Heart right ventricle (tissue), 16 donors: ENCODE measurements around the gene ROMO1. TPM values are rescaled to one million over a fixed set of nuclear protein-coding genes. Genes with fewer than 3 reads are reported as not detected.

Source experiments
- ATAC-seq, 8 donors: fragments of 200-7000 bp; cut with Tn5 transposase; one replicate each; pipeline ENCODE4 v1.9.1; 2020; ENCODE audit warnings: mild to moderate bottlenecking in 8 of 8, moderate library complexity in 8 of 8, moderate number of reproducible peaks in 1 of 8
- DNase-seq, 2 donors: peaks; one replicate each; pipeline ENCODE4 v3.0.0-alpha.2; 2020
- H3K27ac ChIP-seq, 10 donors: fragments of 200-600 bp; sonication (generic) in 2 of 10; one replicate each; pipeline versions ENCODE4 v1.5.0 to v1.8.0; 2020 to 2022; ENCODE audit warnings: mild to moderate bottlenecking in 3 of 10
- H3K27me3 ChIP-seq, 7 donors: fragments of 200-600 bp; one replicate each; pipeline ENCODE4 v1.8.0; 2021 to 2022; ENCODE audit warnings: mild to moderate bottlenecking in 2 of 7
- H3K36me3 ChIP-seq, 9 donors: fragments of 200-600 bp; sonication (generic) in 1 of 9; one replicate each; pipeline versions ENCODE4 v1.5.0 to v1.8.0; 2020 to 2022; ENCODE audit warnings: mild to moderate bottlenecking in 2 of 9
- H3K4me1 ChIP-seq, 9 donors: fragments of 200-600 bp; sonication (generic) in 1 of 9; one replicate each; pipeline versions ENCODE4 v1.5.0 to v1.8.0; 2020 to 2022; ENCODE audit warnings: mild to moderate bottlenecking in 4 of 9
- H3K4me3 ChIP-seq, 10 donors: fragments of 200-600 bp; sonication (generic) in 2 of 10; one replicate each; pipeline versions ENCODE4 v1.5.0 to v1.8.0; 2020 to 2022; ENCODE audit warnings: mild to moderate bottlenecking in 7 of 10, moderate library complexity in 2 of 10
- H3K9me3 ChIP-seq, 11 donors: fragments of 200-600 bp in 10 of 11; sonication (generic) in 2 of 11; one replicate each; pipeline versions ENCODE4 v1.5.0 to v1.8.0; 2013 to 2022; ENCODE audit warnings: mild to moderate bottlenecking in 2 of 11, control low read depth in 1 of 11, moderate library complexity in 1 of 11
- CTCF ChIP-seq, 9 donors: fragments of 200-600 bp; sonication (generic) in 2 of 9; IDR thresholded peaks; one replicate each; pipeline versions ENCODE4 v1.5.0 to v1.8.0; 2021 to 2022; ENCODE audit warnings: antibody characterized with exemption in 9 of 9, mild to moderate bottlenecking in 5 of 9, moderate library complexity in 1 of 9
- WGBS, 2 donors: extraction: QIAGEN DNeasy Blood & Tissue Kit; methylation state at CpG; one replicate each; pipeline ENCODE4 v1.1.7; 2013; ENCODE audit warnings: inconsistent platforms in 1 of 2; 5-methylcytosine and 5-hydroxymethylcytosine counted together
- intact Hi-C, 10 donors: fragments of 100-400 bp; cut with DNase I; formaldehyde crosslinking; loops; one replicate each; pipeline versions ENCODE4 v1.11.1 to v1.14.2; 2022
- polyA plus RNA-seq, 2 donors: library from polyadenylated mRNA; stranded (reverse); fragments of 200-250 nt; gene quantifications; one replicate each; pipeline ENCODE4 v1.2.3, GENCODE V29; 2013
- total RNA-seq, 10 donors: library from RNA; stranded (reverse); fragmentation: NEBNext Ultra II Directional in 3 of 10; extraction: Animal tissue kit (Norgen Biotek cat#: 25700) in 3 of 10; gene quantifications; one replicate each; pipeline versions ENCODE4 v1.2.1 to v1.2.4, GENCODE V29; 2021 to 2023
- donor health status: Arrhythmogenic right ventricular cardiomyopathy.
- donor health status: ischemic (EF 13 %, LVEDD 7.1; RV severe dilation, severe dysfunction).
- donor health status: healthy with polysubstance abuse.
- donor health status: DM: no; HTN: yes; CAD: no.
- donor health status: DM: no; HTN: no; CAD: no.
- donor health status: ischemic (EF 25% LVEDD 6.9; RV normal size, moderate dysfunction).
- donor health status: ischemic (EF 25% LVEDD 5.7; RV mildly dilated, moderate dysfunction).
- donor health status: healthy.
- donor health status: DM: yes; HTN: yes; CAD: no.
- donor health status: Ischemic cardiomyopathy.
- donor health status: ischemic (EF 35%, LVEDD 5.7; RV mildly dilated, moderate dysfunction).
- donor health status: nonischemic (EF 11% LVEDD 7.7; RV severe dilation, severe dysfunction).
- donor health status: DM: yes; HTN: yes; CAD: no.
- donor health status: PGD.
- donor health status: ischemic (EF 29% LVEDD 5.4; RV normal size, mild dysfunction).
- donor health status: nonischemic (EF 23%, LVEDD 6.1; RV moderate dilation, normal function).

Gene ROMO1
- total and polyA plus RNA-seq, 12 donors, result 128 to 734 (median 161) TPM

- ATAC-seq (no peak), DNase-seq (no peak)
- Histone ChIP-seq H3K4me1 (peaks cover 3 to 32% (median 26%) of the 10 kb centered on the region in 9 donors), H3K27ac (no peak overlapping the region), H3K4me3 (no peak overlapping the region), H3K36me3 (peaks cover 0 to 36% (median 16%) of the 10 kb centered on the region in 9 donors), H3K9me3 (no peaks in the 10 kb centered on the region), H3K27me3 (no peaks in the 10 kb centered on the region)
- TF ChIP-seq CTCF (IDR thresholded peaks at IDR 0.05), result no peak
- intact Hi-C loops, result loop anchor here in 5 of 10 donors (2.0 to 10.0 kb wide), 4 partner anchors 49 to 201 kb away; partner anchors contain the start of genes ERGIC3 (in 1 of the 5) and SPAG4 (in 1 of the 5)
- 98% methylated on average over 17 of the region's 17 CpGs for WGBS, 2 donors
Measured at GRCh38 chr20:35665949-35666288, 33.3 kb upstream of the ROMO1 start.

- H3K36me3 ChIP-seq, result peaks cover 0 to 69% (median 39%) of the 10 kb centered on the region in 9 donors
- intact Hi-C loops, result loop anchor here in 3 of 10 donors (10.0 kb wide), 3 partner anchors 54 to 204 kb away; partner anchors contain the start of genes ERGIC3 (in 1 of the 3) and SPAG4 (in 1 of the 3)
- H3K4me3 ChIP-seq, result no peak overlapping the region
- H3K27ac ChIP-seq, result no peak overlapping the region
- DNase-seq, result no peak
- H3K27me3 ChIP-seq, result no peaks in the 10 kb centered on the region
- peaks cover 0 to 4% (median 0%) of the 10 kb centered on the region in 9 donors for H3K4me1 ChIP-seq
- ATAC-seq, result no peak
- WGBS, 2 donors, result 97 to 99% methylated on average over 5 of the region's 5 CpGs
- TF ChIP-seq CTCF (IDR thresholded peaks at IDR 0.05), result no peak
- H3K9me3 ChIP-seq, result no peaks in the 10 kb centered on the region
Measured at GRCh38 chr20:35669221-35669620, 30.0 kb upstream of the ROMO1 start.

- Histone ChIP-seq H3K36me3 (peaks cover 0 to 74% (median 44%) of the 10 kb centered on the region in 9 donors), H3K4me3 (no peak overlapping the region), H3K4me1 (peaks cover 0 to 4% (median 0%) of the 10 kb centered on the region in 9 donors), H3K27ac (no peak overlapping the region), H3K27me3 (no peaks in the 10 kb centered on the region), H3K9me3 (no peaks in the 10 kb centered on the region)
- no peak for TF ChIP-seq CTCF (IDR thresholded peaks at IDR 0.05)
- 85 to 91% methylated on average over 1 of the region's 1 CpG for WGBS, 2 donors
- no peak for ATAC-seq
- DNase-seq, result no peak
- intact Hi-C loops, result loop anchor here in 3 of 10 donors (10.0 kb wide), 3 partner anchors 55 to 205 kb away; partner anchors contain the start of genes ERGIC3 (in 1 of the 3) and SPAG4 (in 1 of the 3)
Measured at GRCh38 chr20:35669681-35670080, 29.5 kb upstream of the ROMO1 start.

DNA sequence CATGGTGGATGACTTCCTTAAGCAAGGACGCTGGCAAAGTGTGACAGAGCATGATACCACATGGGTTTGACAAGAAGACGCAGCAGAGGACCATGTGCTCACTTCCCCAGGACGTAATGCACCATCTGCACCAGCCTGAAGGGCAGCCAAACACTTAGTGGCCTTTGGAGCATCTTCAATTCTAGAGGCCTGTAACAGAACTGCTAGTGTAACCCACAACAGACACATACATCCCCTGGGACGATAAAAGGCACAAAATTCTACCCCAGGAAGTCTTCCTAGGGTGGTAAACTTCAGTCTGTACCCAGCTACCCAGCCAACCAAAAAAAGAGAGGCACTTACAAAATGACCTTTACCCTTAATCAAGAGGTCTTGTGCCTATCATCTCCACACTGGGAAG, 25.3 kb upstream of the ROMO1 start:
- no peak overlapping the region for H3K27ac ChIP-seq
- H3K36me3 ChIP-seq, result peaks cover 0 to 100% (median 57%) of the 10 kb centered on the region in 9 donors
- no peaks in the 10 kb centered on the region for H3K27me3 ChIP-seq
- ATAC-seq (no peak), DNase-seq (no peak)
- H3K4me3 ChIP-seq, result no peak overlapping the region
- WGBS, 2 donors, result 86 to 96% methylated on average over 4 of the region's 4 CpGs
- TF ChIP-seq CTCF (IDR thresholded peaks at IDR 0.05), result no peak
- no peaks in the 10 kb centered on the region for H3K9me3 ChIP-seq
- intact Hi-C loops, result no loop called here
- H3K4me1 ChIP-seq, result no peaks in the 10 kb centered on the region
